ACC112 (cell line): ENCODE measurements around the gene SLC9A8.

Experiments used
- H2AFZ ChIP-seq: fragments of 200-600 bp; sonication (generic); one replicate; pipeline ENCODE4 v1.6.0; 2017; ENCODE audit warnings: antibody characterized with exemption, low read length; ENCODE audit not compliant: unreplicated experiment
- H3K27ac ChIP-seq: fragments of 200-600 bp; sonication (generic); 2 replicates; pipeline ENCODE4 v1.5.1; 2014; ENCODE audit warnings: low read depth, mild to moderate bottlenecking, antibody characterized with exemption, low read length, moderate library complexity
- H3K27me3 ChIP-seq: fragments of 200-600 bp; sonication (generic); 2 replicates; pipeline ENCODE4 v1.6.1; 2014; ENCODE audit warnings: mild to moderate bottlenecking, antibody characterized with exemption, low read length, moderate library complexity, mixed read lengths; ENCODE audit not compliant: insufficient read depth
- H3K36me3 ChIP-seq: fragments of 200-600 bp; sonication (generic); 2 replicates; pipeline ENCODE4 v1.6.1; 2016; ENCODE audit warnings: mild to moderate bottlenecking, antibody characterized with exemption, low read length, moderate library complexity, mixed read lengths; ENCODE audit not compliant: insufficient read depth
- H3K4me1 ChIP-seq: fragments of 200-600 bp; sonication (generic); one replicate; pipeline ENCODE4 v1.6.1; 2016; ENCODE audit warnings: low read length, mixed read lengths; ENCODE audit not compliant: insufficient read depth, unreplicated experiment, control insufficient read depth
- H3K4me3 ChIP-seq: fragments of 200-600 bp; sonication (generic); 2 replicates; pipeline ENCODE4 v1.5.1; 2014; ENCODE audit warnings: mild to moderate bottlenecking, low read depth, low read length
- H3K79me2 ChIP-seq: fragments of 200-600 bp; sonication (generic); one replicate; pipeline ENCODE4 v1.6.0; 2016; ENCODE audit warnings: low read length; ENCODE audit not compliant: control insufficient read depth, unreplicated experiment, insufficient read depth

Gene SLC9A8

GRCh38 chr20:49833483-49833882 lies 20.9 kb downstream of the SLC9A8 start:
- Histone ChIP-seq H3K4me1 (peaks cover 6% of the 10 kb centered on the region), H3K4me3 (no peak overlapping the region), H3K27ac (no peak overlapping the region), H3K79me2 (no peaks in the 10 kb centered on the region), H3K36me3 (no peaks in the 10 kb centered on the region), H3K27me3 (no peaks in the 10 kb centered on the region), H2AFZ (no peak overlapping the region)

DNA sequence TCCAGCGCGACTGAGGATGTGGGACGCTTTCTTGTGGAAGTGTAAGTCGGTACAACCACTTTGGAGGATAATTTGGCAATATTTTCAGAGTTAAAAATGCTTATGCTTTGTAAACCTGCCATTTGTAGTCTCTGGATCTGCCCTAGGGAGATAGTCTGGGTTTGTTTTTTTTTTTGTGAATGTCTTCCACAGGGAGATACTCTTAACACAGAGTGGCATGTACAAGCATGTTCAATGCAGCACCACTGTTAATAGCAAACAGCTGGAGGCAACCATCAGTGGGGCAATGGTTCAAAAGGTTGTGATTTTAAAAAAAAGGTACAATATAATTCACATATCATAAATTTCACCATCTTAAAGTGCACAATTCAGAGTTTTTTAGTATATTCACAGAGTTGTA lies 22.4 kb downstream of the SLC9A8 start:
- H3K4me3 ChIP-seq, result no peak overlapping the region
- peaks cover 6% of the 10 kb centered on the region for H3K4me1 ChIP-seq
- no peaks in the 10 kb centered on the region for H3K79me2 ChIP-seq
- H3K27ac ChIP-seq, result no peak overlapping the region
- H3K36me3 ChIP-seq, result no peaks in the 10 kb centered on the region
- H2AFZ ChIP-seq, result no peak overlapping the region
- no peaks in the 10 kb centered on the region for H3K27me3 ChIP-seq

- Histone ChIP-seq H3K27me3 (no peaks in the 10 kb centered on the region), H3K4me1 (no peaks in the 10 kb centered on the region), H2AFZ (no peak overlapping the region), H3K36me3 (no peaks in the 10 kb centered on the region), H3K4me3 (no peak overlapping the region), H3K79me2 (no peaks in the 10 kb centered on the region), H3K27ac (no peak overlapping the region)
Measured at GRCh38 chr20:49838546-49838945, 25.9 kb downstream of the SLC9A8 start.

DNA sequence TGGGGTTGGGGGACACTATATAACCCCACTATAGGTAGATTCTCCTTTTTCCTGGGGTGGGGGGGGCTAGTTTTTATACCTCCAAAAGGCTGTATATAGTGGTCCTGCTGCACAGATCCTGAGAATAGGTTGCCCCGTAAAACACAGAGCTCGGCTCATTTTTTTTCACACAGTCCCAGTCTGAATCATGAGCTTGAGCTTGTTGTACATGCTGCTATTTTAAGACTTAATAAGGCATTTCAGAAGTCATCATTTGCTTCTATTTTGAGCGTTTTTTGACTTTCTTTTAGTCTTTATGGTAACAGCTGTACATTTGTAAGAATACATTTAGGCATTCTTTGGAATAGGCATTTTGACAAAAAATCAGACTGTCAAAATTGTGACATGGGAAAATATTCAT lies 30.5 kb downstream of the SLC9A8 start:
- Histone ChIP-seq H3K36me3 (no peaks in the 10 kb centered on the region), H3K79me2 (no peaks in the 10 kb centered on the region), H3K4me1 (no peaks in the 10 kb centered on the region), H3K27me3 (no peaks in the 10 kb centered on the region), H3K4me3 (no peak overlapping the region), H3K27ac (no peak overlapping the region), H2AFZ (no peak overlapping the region)

- Histone ChIP-seq H2AFZ (no peak overlapping the region), H3K4me3 (no peak overlapping the region), H3K79me2 (no peaks in the 10 kb centered on the region), H3K27me3 (no peaks in the 10 kb centered on the region), H3K36me3 (no peaks in the 10 kb centered on the region), H3K27ac (no peak overlapping the region), H3K4me1 (no peaks in the 10 kb centered on the region)
Measured at GRCh38 chr20:49843770-49844380, 31.2 kb downstream of the SLC9A8 start.

DNA sequence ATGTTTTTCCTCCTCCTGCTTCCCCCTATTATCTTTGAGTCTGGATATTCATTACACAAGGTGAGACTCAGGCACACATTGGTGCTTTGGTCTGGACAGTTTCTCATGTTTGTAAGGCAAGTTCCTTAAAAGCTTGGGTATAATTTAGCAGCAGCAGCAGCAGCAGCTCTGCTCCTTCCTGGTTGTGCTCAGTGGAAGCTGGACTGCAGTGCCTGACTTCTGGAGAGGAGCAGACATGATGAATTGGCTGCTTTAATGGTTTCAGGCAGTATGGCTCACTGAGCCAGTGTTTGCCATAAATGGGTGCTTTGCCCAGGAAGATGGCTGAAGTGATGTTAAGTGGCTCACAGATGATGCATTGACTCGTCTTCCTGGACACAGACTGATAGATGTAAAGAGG lies 32.4 kb downstream of the SLC9A8 start:
- no peaks in the 10 kb centered on the region for H3K79me2 ChIP-seq
- H3K27me3 ChIP-seq, result no peaks in the 10 kb centered on the region
- H3K27ac ChIP-seq, result no peak overlapping the region
- H2AFZ ChIP-seq, result no peak overlapping the region
- H3K4me1 ChIP-seq, result no peaks in the 10 kb centered on the region
- H3K4me3 ChIP-seq, result no peak overlapping the region
- H3K36me3 ChIP-seq, result 0 out of 2 replicates have a peak, but pooled peaks cover under 1% of the 10 kb centered on the region

DNA sequence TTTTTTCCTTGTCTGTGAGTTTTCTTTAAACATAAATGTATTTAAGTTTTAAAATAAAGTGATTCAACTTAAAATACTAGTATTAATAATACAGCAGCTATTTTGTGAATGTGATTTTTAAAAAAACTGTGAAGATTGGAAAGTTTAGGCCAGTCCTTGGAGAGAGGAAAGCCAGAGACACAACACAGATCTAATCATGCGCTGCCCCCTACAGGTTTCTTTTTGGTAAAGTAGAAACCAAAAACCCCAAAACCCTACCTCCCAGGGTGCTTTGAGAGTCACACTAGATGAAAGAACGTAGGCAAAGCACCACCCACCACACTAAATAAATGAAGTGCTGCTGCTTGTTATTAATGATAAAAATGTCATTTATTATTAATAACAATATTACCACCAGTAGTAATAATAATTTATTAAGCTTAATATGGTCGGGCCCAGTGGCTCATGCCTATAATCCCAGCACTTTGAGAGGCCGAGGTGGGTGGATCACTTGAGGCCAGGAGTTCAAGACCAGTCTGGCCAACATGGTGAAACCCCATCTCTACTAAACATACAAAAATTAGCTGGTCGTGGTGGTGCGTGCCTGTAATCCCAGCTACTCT lies 33.7 kb downstream of the SLC9A8 start:
- H3K4me1 ChIP-seq, result no peaks in the 10 kb centered on the region
- H3K79me2 ChIP-seq, result no peaks in the 10 kb centered on the region
- H3K36me3 ChIP-seq, result 0 out of 2 replicates have a peak, but pooled peaks cover 3% of the 10 kb centered on the region
- no peak overlapping the region for H3K4me3 ChIP-seq
- H2AFZ ChIP-seq, result no peak overlapping the region
- no peaks in the 10 kb centered on the region for H3K27me3 ChIP-seq
- H3K27ac ChIP-seq, result no peak overlapping the region

GRCh38 chr20:49850463-49851230 lies 38.0 kb downstream of the SLC9A8 start:
- H3K79me2 ChIP-seq, result no peaks in the 10 kb centered on the region
- no peak overlapping the region for H2AFZ ChIP-seq
- peaks cover 8% of the 10 kb centered on the region for H3K4me1 ChIP-seq
- 0 out of 2 replicates have a peak, but pooled peaks cover 3% of the 10 kb centered on the region for H3K36me3 ChIP-seq
- no peak overlapping the region for H3K27ac ChIP-seq
- no peak overlapping the region for H3K4me3 ChIP-seq
- no peaks in the 10 kb centered on the region for H3K27me3 ChIP-seq

GRCh38 chr20:49851231-49851705 lies 38.6 kb downstream of the SLC9A8 start:
- Histone ChIP-seq H3K27ac (no peak overlapping the region), H3K36me3 (0 out of 2 replicates have a peak, but pooled peaks cover 3% of the 10 kb centered on the region)

DNA sequence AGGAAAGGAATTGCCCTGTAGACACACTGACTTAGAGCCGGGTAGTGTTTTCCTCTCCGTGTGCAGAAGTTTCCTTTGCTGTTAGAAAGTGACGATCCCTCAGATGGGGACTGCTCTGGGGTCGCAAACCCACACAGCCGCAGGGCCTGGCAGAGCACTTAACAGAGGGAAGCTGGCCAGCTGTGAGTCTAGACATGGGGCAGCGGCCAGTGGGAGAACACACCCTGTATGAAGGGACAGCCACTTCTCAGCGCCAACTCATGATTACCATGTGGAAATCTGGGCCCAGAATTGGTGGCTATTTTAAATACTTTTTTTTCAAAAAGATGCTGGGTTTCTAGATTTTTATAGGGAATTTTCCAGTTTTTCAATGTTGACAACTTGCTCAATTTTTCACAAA lies 39.4 kb downstream of the SLC9A8 start:
- no peak overlapping the region for H2AFZ ChIP-seq
- no peak overlapping the region for H3K27ac ChIP-seq
- H3K4me3 ChIP-seq, result no peak overlapping the region
- H3K36me3 ChIP-seq, result 0 out of 2 replicates have a peak, but pooled peaks cover 3% of the 10 kb centered on the region
- no peaks in the 10 kb centered on the region for H3K27me3 ChIP-seq
- H3K79me2 ChIP-seq, result no peaks in the 10 kb centered on the region
- peaks cover 8% of the 10 kb centered on the region for H3K4me1 ChIP-seq

More at GRCh38 chr20:49851231-49851705, 38.6 kb downstream of the SLC9A8 start:
- H3K79me2 ChIP-seq, result no peaks in the 10 kb centered on the region
- H3K27me3 ChIP-seq, result no peaks in the 10 kb centered on the region
- H2AFZ ChIP-seq, result no peak overlapping the region
- H3K4me1 ChIP-seq, result peaks cover 8% of the 10 kb centered on the region
- H3K4me3 ChIP-seq, result no peak overlapping the region
